IMR-90 (cell line): ENCODE data around the gene SLC7A4. TPM values are rescaled to one million over a fixed set of nuclear protein-coding genes. Genes with fewer than 3 reads are reported as not detected.

ENCODE experiments used
- ATAC-seq: fragments of 200-7000 bp; cut with Tn5 transposase; 2 replicates; pipeline ENCODE4 v1.9.1; 2020; ENCODE audit warnings: low read depth, mild to moderate bottlenecking, moderate library complexity
- BruUV-seq: library from RNA; stranded (reverse); fragments of 400-500 nt; replicated peaks from 2 replicates; lab custom pipeline; 2021; lab: Mats Ljungman, UMichigan
- CTCF ChIA-PET: fragments of 300-600 bp; formaldehyde crosslinking; extraction: SDS; loops from one replicate; lab custom pipeline; 2021; ENCODE audit warnings: antibody characterized with exemption; lab: Yijun Ruan, JAX
- POLR2A ChIA-PET: fragments of 300-600 bp; sonication (Branson Sonifier 250); formaldehyde crosslinking; loops from one replicate; lab custom pipeline; 2022; ENCODE audit warnings: antibody characterized with exemption; ENCODE audit not compliant: unreplicated experiment; lab: Charles Lee
- DNase-seq: peaks from one replicate; pipeline ENCODE4 v3.0.0; 2013
- H2AFZ ChIP-seq: replicated peaks from 2 replicates; pipeline ENCODE3; 2013; ENCODE audit warnings: low read length, mild to moderate bottlenecking; ENCODE audit not compliant: poor library complexity
- H2AK5ac ChIP-seq: 2 replicates; pipeline ENCODE4 v1.6.1; 2013; ENCODE audit warnings: low read depth, low read length, inconsistent platforms
- H2AK9ac ChIP-seq: replicated peaks from 2 replicates; pipeline ENCODE3; 2013; ENCODE audit warnings: mild to moderate bottlenecking, low read depth, low read length, moderate library complexity; ENCODE audit not compliant: poor library complexity
- H2BK120ac ChIP-seq: 2 replicates; pipeline ENCODE4 v1.6.1; 2013; ENCODE audit warnings: low read depth, low read length, inconsistent platforms
- H2BK15ac ChIP-seq: 3 replicates; pipeline ENCODE4 v1.6.1; 2013; ENCODE audit warnings: low read depth, low read length, inconsistent platforms
- H2BK20ac ChIP-seq: 2 replicates; pipeline ENCODE4 v1.6.1; 2013; ENCODE audit warnings: low read depth, mild to moderate bottlenecking, inconsistent platforms, low read length, moderate library complexity
- H2BK5ac ChIP-seq: 2 replicates; pipeline ENCODE4 v1.6.1; 2013; ENCODE audit warnings: mild to moderate bottlenecking, low read depth, low read length, inconsistent platforms; ENCODE audit not compliant: poor library complexity, severe bottlenecking
- H3K14ac ChIP-seq: replicated peaks from 2 replicates; pipeline ENCODE4 v1.6.1; 2013; ENCODE audit warnings: low read depth, low read length, inconsistent platforms
- H3K18ac ChIP-seq: 2 replicates; pipeline ENCODE4 v1.6.1; 2013; ENCODE audit warnings: low read depth, low read length, control low read depth
- H3K23ac ChIP-seq: 2 replicates; pipeline ENCODE4 v1.6.1; 2013; ENCODE audit warnings: low read depth, low read length, inconsistent platforms
- H3K27ac ChIP-seq: 2 replicates; pipeline ENCODE4 v1.5.1; 2013; ENCODE audit warnings: mild to moderate bottlenecking, control low read depth, low read length; ENCODE audit not compliant: insufficient read depth
- H3K27me3 ChIP-seq: 2 replicates; pipeline ENCODE4 v1.6.1; 2013; ENCODE audit warnings: low read length; ENCODE audit not compliant: control insufficient read depth, insufficient read depth
- H3K36me3 ChIP-seq: 2 replicates; pipeline ENCODE4 v1.6.1; 2013; ENCODE audit warnings: low read length, mixed read lengths; ENCODE audit not compliant: control insufficient read depth, insufficient read depth
- H3K4ac ChIP-seq: 2 replicates; pipeline ENCODE4 v1.6.1; 2013; ENCODE audit warnings: low read depth, low read length, inconsistent platforms
- H3K4me1 ChIP-seq: 2 replicates; pipeline ENCODE4 v1.6.1; 2013; ENCODE audit warnings: low read length, mixed read lengths; ENCODE audit not compliant: control insufficient read depth, insufficient read depth
- H3K4me2 ChIP-seq: 2 replicates; pipeline ENCODE4 v1.6.1; 2013; ENCODE audit warnings: low read depth, mild to moderate bottlenecking, control low read depth, low read length, moderate library complexity
- H3K4me3 ChIP-seq: 2 replicates; pipeline ENCODE4 v1.5.1; 2013; ENCODE audit warnings: low read depth, mild to moderate bottlenecking, control low read depth, low read length, moderate library complexity; ENCODE audit not compliant: insufficient read depth
- H3K56ac ChIP-seq: 2 replicates; pipeline ENCODE4 v1.6.1; 2013; ENCODE audit warnings: low read length, inconsistent platforms; ENCODE audit not compliant: insufficient read depth; ENCODE audit errors: extremely low read depth
- H3K79me1 ChIP-seq, 2 experiments: 2 replicates each; pipeline ENCODE4 v1.6.1; 2013; ENCODE audit warnings: low read length in 2 of 2, inconsistent platforms in 1 of 2, low read depth in 1 of 2
- H3K9ac ChIP-seq: 2 replicates; pipeline ENCODE4 v1.6.1; 2013; ENCODE audit warnings: low read depth, low read length, control low read depth
- H3K9me1 ChIP-seq: 2 replicates; pipeline ENCODE4 v1.6.1; 2013; ENCODE audit warnings: low read length, inconsistent platforms; ENCODE audit not compliant: insufficient read depth
- H3K9me3 ChIP-seq: 2 replicates; pipeline ENCODE4 v1.6.1; 2013; ENCODE audit warnings: low read length; ENCODE audit not compliant: control insufficient read depth, insufficient read depth
- H4K20me1 ChIP-seq: 2 replicates; pipeline ENCODE4 v1.6.1; 2013; ENCODE audit warnings: low read length, inconsistent platforms; ENCODE audit not compliant: insufficient read depth
- H4K5ac ChIP-seq: 2 replicates; pipeline ENCODE4 v1.6.1; 2013; ENCODE audit warnings: mild to moderate bottlenecking, low read depth, low read length, control low read depth
- H4K8ac ChIP-seq, 2 experiments: 2 replicates each; pipeline ENCODE4 v1.6.1; 2013; ENCODE audit warnings: low read depth in 2 of 2, low read length in 2 of 2, control low read depth in 1 of 2, inconsistent platforms in 1 of 2
- H4K91ac ChIP-seq: 2 replicates; pipeline ENCODE4 v1.6.1; 2013; ENCODE audit warnings: low read depth, low read length, inconsistent platforms; ENCODE audit not compliant: insufficient read depth
- MAFK ChIP-seq: IDR thresholded peaks from 2 replicates; pipeline ENCODE4 v1.6.1; 2012; ENCODE audit warnings: low read depth, low read length, improper control_type of control experiment
- MXI1 ChIP-seq: IDR thresholded peaks from 2 replicates; pipeline ENCODE4 v1.6.1; 2012; ENCODE audit warnings: low read depth, mild to moderate bottlenecking, low read length, moderate library complexity, borderline replicate concordance
- WGBS, 2 experiments: methylation state at CpG; one replicate each; pipeline versions ENCODE4 v1.1.5 to v1.1.7; 2013; ENCODE audit warnings: missing lambda C conversion rate in 2 of 2; ENCODE audit not compliant: insufficient read length in 1 of 2; ENCODE audit errors: extremely low coverage in 2 of 2; 5-methylcytosine and 5-hydroxymethylcytosine counted together
- dilution Hi-C: fragments of 300-500 bp; cut with HindIII; formaldehyde crosslinking; loops from one replicate; pipeline ENCODE4 v1.14.3; 2018; ENCODE audit warnings: low sequenced_read_pairs; ENCODE audit not compliant: unreplicated experiment
- in situ Hi-C: fragments of 300-500 bp; cut with MboI; formaldehyde crosslinking; loops from 3 replicates; pipeline ENCODE4 v1.14.3; 2019; ENCODE audit warnings: low sequenced_read_pairs, inconsistent platforms, mixed read lengths
- intact Hi-C: fragments of 100-400 bp; cut with micrococcal nuclease; formaldehyde crosslinking; loops from 2 replicates; pipeline ENCODE4 v1.10.0; 2022
- polyA plus RNA-seq, 3 experiments: library from polyadenylated mRNA; depleted of rRNA; stranded (reverse); fragments of >200 nt; gene quantifications; 2 replicates each; pipeline ENCODE4 v1.2.3, GENCODE V29; 2012; ENCODE audit warnings: low replicate concordance in 1 of 3
- total RNA-seq: library from RNA; depleted of rRNA; stranded (reverse); fragments of >200 nt; gene quantifications from 2 replicates; pipeline ENCODE4 v1.2.3, GENCODE V29; 2012

SLC7A4 gene
- total and polyA plus RNA-seq, 2 of the 4 experiments (the other 2 are of a cell fraction): 0.03 TPM; not detected in 1

DNA sequence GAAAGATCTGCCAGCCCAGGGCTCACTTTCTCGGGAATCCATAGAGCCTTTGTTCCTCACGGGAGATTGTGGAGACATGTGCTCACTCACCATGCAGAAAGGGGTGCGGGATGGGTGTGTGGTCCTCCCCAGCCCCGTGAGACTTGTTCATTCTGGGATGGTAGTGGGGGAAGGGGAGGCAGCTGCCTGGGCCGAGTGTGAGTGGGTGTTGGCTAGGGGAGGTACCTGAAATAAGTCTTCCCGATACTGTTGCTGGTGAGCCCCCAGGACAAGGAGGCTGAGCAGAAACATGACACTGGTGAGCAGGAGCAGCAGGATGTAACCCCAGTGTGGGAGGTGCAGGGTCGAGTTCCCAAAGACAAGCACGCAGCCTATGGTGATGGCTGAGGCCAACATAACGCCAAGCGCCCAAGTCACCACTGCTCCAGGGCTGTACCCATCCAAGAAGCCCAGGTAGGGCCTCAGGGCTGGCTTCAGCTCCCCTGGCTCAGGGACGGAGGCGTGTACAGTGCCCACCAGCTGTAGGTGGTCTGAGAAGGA, 2.8 kb downstream of the SLC7A4 start:
- Histone ChIP-seq H3K4me2 (no peak overlapping the region), H3K56ac (no peak overlapping the region), H3K4ac (no peak overlapping the region), H2BK20ac (no peak overlapping the region), H2BK15ac (no peak overlapping the region), H4K20me1 (no peaks in the 10 kb centered on the region), H2BK5ac (no peak overlapping the region), H3K27ac (no peak overlapping the region), H3K18ac (no peak overlapping the region), H3K79me1 (no peaks in the 10 kb centered on the region), H4K91ac (no peak overlapping the region), H3K9me1 (no peaks in the 10 kb centered on the region), H2BK120ac (no peak overlapping the region), H2AK9ac (no peak overlapping the region), H2AK5ac (no peak overlapping the region), H3K9ac (no peak overlapping the region), H4K8ac (no peak overlapping the region), H3K27me3 (peaks cover 34% of the 10 kb centered on the region), H2AFZ (no peak overlapping the region), H3K4me3 (no peak overlapping the region), H4K5ac (no peak overlapping the region), H3K23ac (no peak overlapping the region), H3K14ac (no peak overlapping the region), H3K9me3 (no peaks in the 10 kb centered on the region), H3K36me3 (no peaks in the 10 kb centered on the region), H3K4me1 (peaks cover 3% of the 10 kb centered on the region; the same call in 1 of the 2 replicates)
- intact Hi-C loops (no loop called here), dilution Hi-C loops (no loop called here), in situ Hi-C loops (no loop called here)
- POLR2A ChIA-PET: no interaction called here
- DNase-seq: no peak
- no peak for ATAC-seq
- 55% methylated on average over 9 of the region's 12 CpGs; no CpG with 5 or more reads in 1 of the 2 experiments for WGBS, 2 experiments
- CTCF ChIA-PET: no interaction called here
- BruUV-seq: no TSS peak
- TF ChIP-seq MXI1 (no peak), MAFK (no peak)
